Muscle of back (tissue), 11 donors: ENCODE results near the gene SVBP. TPM values are rescaled to one million over a fixed set of nuclear protein-coding genes. Genes with fewer than 3 reads are reported as not detected.
"Not testable (repeated sequence)": the region's sequence is repeated elsewhere in the genome, so short reads cannot be mapped to it uniquely, and the experiment has no call there.

ENCODE experiments used
- DNase-seq, 3 donors: peaks; one replicate each; pipeline versions ENCODE4 v3.0.0 to v3.0.0-alpha.2; 2013
- polyA plus RNA-seq, 10 donors: library from polyadenylated mRNA; unstranded; fragments of 120-200 nt; gene quantifications; one replicate each; pipeline ENCODE4 v1.2.1, GENCODE V29; 2013; ENCODE audit not compliant: insufficient read length in 10 of 10

The SVBP gene
- polyA plus RNA-seq, 10 donors = 38.7 to 68.2 (median 47.1) TPM

GRCh38 chr1:42845193-42845592 is 28.0 kb upstream of the SVBP start:
- DNase-seq = no peak

- no peak for DNase-seq
Observed at GRCh38 chr1:42844592-42845140, 27.5 kb upstream of the SVBP start.

GRCh38 chr1:42841440-42842147 is 24.4 kb upstream of the SVBP start:
- DNase-seq = no peak

- DNase-seq = no peak
Observed at GRCh38 chr1:42841010-42841409, 23.8 kb upstream of the SVBP start.

GRCh38 chr1:42838482-42839190 is 21.4 kb upstream of the SVBP start:
- DNase-seq = no peak

GRCh38 chr1:42837709-42838108 is 20.5 kb upstream of the SVBP start:
- DNase-seq = no peak

- no peak for DNase-seq
Observed at GRCh38 chr1:42835422-42835821, 18.2 kb upstream of the SVBP start.

- DNase-seq = no peak
Observed at GRCh38 chr1:42834803-42835202, 17.6 kb upstream of the SVBP start.

- DNase-seq = no peak
Observed at GRCh38 chr1:42833981-42834380, 16.8 kb upstream of the SVBP start.

GRCh38 chr1:42832641-42833240 is 15.5 kb upstream of the SVBP start:
- peak; percentile 20 to 54 (median 26) for DNase-seq

- DNase-seq = no peak
Observed at GRCh38 chr1:42831273-42831672, 14.1 kb upstream of the SVBP start.

- no peak for DNase-seq
Observed at GRCh38 chr1:42830631-42831030, 13.4 kb upstream of the SVBP start.

GRCh38 chr1:42825036-42825851 is 8.0 kb upstream of the SVBP start:
- peak in 1 of 3 donors; percentile 15 for DNase-seq

- no peak for DNase-seq
Observed at GRCh38 chr1:42824481-42825035, 7.4 kb upstream of the SVBP start.

GRCh38 chr1:42822800-42823392 is 5.7 kb upstream of the SVBP start:
- peak in 2 of 3 donors; percentile 41 to 45 for DNase-seq

GRCh38 chr1:42821690-42822089 is 4.5 kb upstream of the SVBP start:
- DNase-seq = no peak

- no peak for DNase-seq
Observed at GRCh38 chr1:42820813-42821212, 3.6 kb upstream of the SVBP start.

- DNase-seq = no peak
Observed at GRCh38 chr1:42817976-42818375, 779 bp upstream of the SVBP start.

- DNase-seq = no peak
Observed at GRCh38 chr1:42817440-42817767, 207 bp upstream of the SVBP start.

- DNase-seq = peak; percentile 11 to 67 (median 25)
Observed at GRCh38 chr1:42815941-42816584, 1.1 kb downstream of the SVBP start.

- not testable (repeated sequence) for DNase-seq
Observed at GRCh38 chr1:42814815-42815214, 2.4 kb downstream of the SVBP start.
